ENCODE measurements around the gene NLRC3. TPM values are rescaled to one million over a fixed set of nuclear protein-coding genes. Genes with fewer than 3 reads are reported as not detected.

NLRC3 gene
- total RNA-seq, 1 donor from 2014 or later: 0.34 TPM

GRCh38 chr16:3582276-3583165, 5.3 kb upstream of the NLRC3 start:
- H3K27me3 Mint-ChIP-seq: no peaks in the 10 kb centered on the region
- no peak overlapping the region for H3K4me3 Mint-ChIP-seq
- H3K4me1 Mint-ChIP-seq (ENCODE audit: unreplicated experiment): peaks cover 21% of the 10 kb centered on the region
- no peak overlapping the region for H3K27ac Mint-ChIP-seq
- no peak for DNase-seq (ENCODE audit: extremely low spot score, unreplicated experiment)
- H3K9me3 Mint-ChIP-seq: no peaks in the 10 kb centered on the region
- TF ChIP-seq CTCF (conservative IDR thresholded peaks at IDR 0.05): no peak
- peaks cover 7% of the 10 kb centered on the region for H3K36me3 Mint-ChIP-seq

- no peak for TF ChIP-seq CTCF (conservative IDR thresholded peaks at IDR 0.05)
- H3K4me1 Mint-ChIP-seq (ENCODE audit: unreplicated experiment): peaks cover 21% of the 10 kb centered on the region
These were observed 4.2 kb upstream of the NLRC3 start for GRCh38 chr16:3581392-3581791.

GRCh38 chr16:3580686-3581085, 3.5 kb upstream of the NLRC3 start:
- no peak for TF ChIP-seq CTCF (conservative IDR thresholded peaks at IDR 0.05)
- H3K4me3 Mint-ChIP-seq: no peak overlapping the region
- DNase-seq (ENCODE audit: extremely low spot score, unreplicated experiment): no peak
- no peaks in the 10 kb centered on the region for H3K36me3 Mint-ChIP-seq
- no peaks in the 10 kb centered on the region for H3K9me3 Mint-ChIP-seq
- peaks cover 21% of the 10 kb centered on the region for H3K4me1 Mint-ChIP-seq (ENCODE audit: unreplicated experiment)
- H3K27me3 Mint-ChIP-seq: no peaks in the 10 kb centered on the region
- peak overlapping the region; percentile 21 for H3K27ac Mint-ChIP-seq

More at GRCh38 chr16:3581392-3581791, 4.2 kb upstream of the NLRC3 start:
- H3K9me3 Mint-ChIP-seq: no peaks in the 10 kb centered on the region
- no peak overlapping the region for H3K4me3 Mint-ChIP-seq
- DNase-seq (ENCODE audit: extremely low spot score, unreplicated experiment): no peak
- peaks cover 3% of the 10 kb centered on the region for H3K36me3 Mint-ChIP-seq
- H3K27me3 Mint-ChIP-seq: no peaks in the 10 kb centered on the region
- H3K27ac Mint-ChIP-seq: no peak overlapping the region

GRCh38 chr16:3580251-3580651, 3.0 kb upstream of the NLRC3 start:
- Mint-ChIP-seq H3K27me3 (no peaks in the 10 kb centered on the region), H3K4me3 (no peak overlapping the region), H3K4me1 (ENCODE audit: unreplicated experiment) (peaks cover 21% of the 10 kb centered on the region), H3K27ac (peak overlapping the region; percentile 21), H3K36me3 (no peaks in the 10 kb centered on the region), H3K9me3 (no peaks in the 10 kb centered on the region)
- no peak for DNase-seq (ENCODE audit: extremely low spot score, unreplicated experiment)
- TF ChIP-seq CTCF (conservative IDR thresholded peaks at IDR 0.05): no peak

GRCh38 chr16:3579776-3580175, 2.6 kb upstream of the NLRC3 start:
- H3K4me1 Mint-ChIP-seq (ENCODE audit: unreplicated experiment): peaks cover 21% of the 10 kb centered on the region
- no peak overlapping the region for H3K4me3 Mint-ChIP-seq

More at GRCh38 chr16:3579776-3580175, 2.6 kb upstream of the NLRC3 start:
- H3K27me3 Mint-ChIP-seq: no peaks in the 10 kb centered on the region
- no peak for DNase-seq (ENCODE audit: extremely low spot score, unreplicated experiment)
- no peak for TF ChIP-seq CTCF (conservative IDR thresholded peaks at IDR 0.05)
- no peaks in the 10 kb centered on the region for H3K9me3 Mint-ChIP-seq
- H3K27ac Mint-ChIP-seq: peak overlapping the region; percentile 23
- H3K36me3 Mint-ChIP-seq: no peaks in the 10 kb centered on the region
